ENCODE results near the gene ASPG. TPM values are rescaled to one million over a fixed set of nuclear protein-coding genes. Genes with fewer than 3 reads are reported as not detected.

ASPG gene
- total and polyA plus RNA-seq, 2 of the 13 experiments (the other 11 are each of a cell fraction or from before 2014, with no cell fraction given) = not detected

- CTCF ChIA-PET (ENCODE audit: low intra/inter-chr PET ratio, low total read pairs) = no interaction called here
- POLR2A ChIA-PET = no interaction called here
Measured at GRCh38 chr14:104109731-104110361, 24.3 kb downstream of the ASPG start.

More at GRCh38 chr14:104109731-104110361, 24.3 kb downstream of the ASPG start:
- DNase-seq (ENCODE audit: low spot score) (no peak), ATAC-seq (no peak), FAIRE-seq (no peak)
- Histone ChIP-seq H3K27me3 (ENCODE audit: control insufficient read depth in 1 of 2, insufficient read depth in 2 of 2, low read length in 2 of 2) (peaks cover 3 to 17% of the 10 kb centered on the region in 2 experiments; a peak in 4 of 5 replicates), H4K20me1 (ENCODE audit: insufficient read depth, low read length) (no peaks in the 10 kb centered on the region), H3K4me1 (ENCODE audit: insufficient read depth, low read length) (no peaks in the 10 kb centered on the region), H3K4me2 (ENCODE audit: low read depth, low read length) (no peak overlapping the region), H3K36me3 (replicated peaks in 1 of 2; ENCODE audit: control insufficient read depth in 1 of 2, insufficient read depth in 2 of 2, low read length in 2 of 2) (no peaks in the 10 kb centered on the region), H3K27ac (ENCODE audit: extremely low read length, insufficient read depth, low read length) (no peak overlapping the region), H3K79me2 (ENCODE audit: insufficient read depth, low read length) (no peaks in the 10 kb centered on the region), H3K9me3 (ENCODE audit: low read length) (no peaks in the 10 kb centered on the region), H2AFZ (ENCODE audit: low read length) (no peak overlapping the region), H3K4me3 (replicated peaks in 1 of 3; ENCODE audit: insufficient read depth in 1 of 3, low read depth in 2 of 3, low read length in 3 of 3) (no peak overlapping the region), H3K9ac (ENCODE audit: insufficient read depth, low read depth, low read length) (no peak overlapping the region)
- no TSS peak for BruUV-seq (replicated peaks)
- in situ Hi-C loops (cut with HindIII; ENCODE audit: extremely low pct_ligation_motif_present, low pct_unique_long_range_greater_than_20kb) (no loop called here), intact Hi-C loops (cut with micrococcal nuclease; ENCODE audit: unreplicated experiment) (no loop called here)
- WGBS (ENCODE audit: low lambda C conversion rate) = 63% methylated on average over 19 of the region's 24 CpGs
- no peak for TF ChIP-seq ZNF639 (CRISPR knock-in tag; conservative IDR thresholded peaks at IDR 0.05)
- TF ChIP-seq ZMYM2 (CRISPR knock-in tag; IDR thresholded peaks at IDR 0.05) = no peak
- no peak for TF ChIP-seq NFKBIZ (CRISPR knock-in tag; IDR thresholded peaks at IDR 0.05)
- TF ChIP-seq RAD51 (IDR thresholded peaks at IDR 0.05; ENCODE audit: borderline replicate concordance) = no peak
- no peak for TF ChIP-seq ZNF431 (CRISPR knock-in tag; IDR thresholded peaks at IDR 0.05; ENCODE audit: borderline replicate concordance, low read depth)
- no peak for TF ChIP-seq ZNF256 (CRISPR knock-in tag; conservative IDR thresholded peaks at IDR 0.05)
- TF ChIP-seq CHCHD3 (CRISPR knock-in tag; IDR thresholded peaks at IDR 0.05) = no peak
- no peak for TF ChIP-seq IRX3 (CRISPR knock-in tag; IDR thresholded peaks at IDR 0.05; ENCODE audit: borderline replicate concordance, low read depth)
- TF ChIP-seq ZNF234 (CRISPR knock-in tag; conservative IDR thresholded peaks at IDR 0.05) = no peak
- no peak for TF ChIP-seq NFE2 (CRISPR knock-in tag; IDR thresholded peaks at IDR 0.05)
- TF ChIP-seq MTA1 (CRISPR knock-in tag; IDR thresholded peaks at IDR 0.05; ENCODE audit: borderline replicate concordance) = no peak

Measured in HepG2 (cell line).